ENCODE data around the gene MPZL3. TPM values are rescaled to one million over a fixed set of nuclear protein-coding genes. Genes with fewer than 3 reads are reported as not detected.
A peak's percentile ranks its signal among the peaks of the same experiment; 100 is the strongest.

The MPZL3 gene
- total RNA-seq, 1 donor from 2014 or later: 1.0 TPM

DNA sequence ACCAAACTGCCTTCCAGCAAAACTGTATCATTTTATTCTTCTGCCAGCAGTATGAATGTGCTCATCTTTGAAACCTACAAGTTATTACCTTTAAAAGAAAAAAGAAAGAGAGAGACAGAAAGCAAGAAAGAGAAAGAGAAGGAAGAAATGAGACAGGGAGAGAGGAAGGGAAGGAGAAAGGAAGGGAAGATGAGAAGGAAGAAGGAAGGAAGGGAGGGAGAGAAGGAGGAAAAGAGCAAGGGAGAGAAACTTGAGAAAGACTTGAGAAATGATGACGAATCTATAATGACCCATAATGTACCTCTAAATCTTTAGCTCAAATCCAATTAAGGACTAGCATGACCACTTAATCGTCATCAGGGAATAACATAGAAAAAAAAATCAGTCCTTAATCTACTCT is 16.0 kb downstream of the MPZL3 start:
- no peaks in the 10 kb centered on the region for H3K9me3 ChIP-seq (ENCODE audit: control insufficient read depth in 3 of 3, low read length in 3 of 3)
- no peak overlapping the region for H3K4me3 ChIP-seq (ENCODE audit: low read length in 3 of 3)
- H3K27ac ChIP-seq (ENCODE audit: low read depth, low read length): no peak overlapping the region
- no peaks in the 10 kb centered on the region for H3K27me3 ChIP-seq (ENCODE audit: control insufficient read depth in 3 of 3, insufficient read depth in 3 of 3, low read length in 3 of 3)
- H3K4me1 ChIP-seq (ENCODE audit: control insufficient read depth in 3 of 3, insufficient read depth in 3 of 3, low read length in 3 of 3): peaks cover 0 to 1% (median under 1%) of the 10 kb centered on the region in 3 donors
- no peak overlapping the region for H3K9ac ChIP-seq (ENCODE audit: low read depth in 1 of 3, low read length in 3 of 3)
- no peaks in the 10 kb centered on the region for H3K36me3 ChIP-seq (ENCODE audit: control insufficient read depth in 3 of 3, insufficient read depth in 3 of 3, low read length in 3 of 3)

DNA sequence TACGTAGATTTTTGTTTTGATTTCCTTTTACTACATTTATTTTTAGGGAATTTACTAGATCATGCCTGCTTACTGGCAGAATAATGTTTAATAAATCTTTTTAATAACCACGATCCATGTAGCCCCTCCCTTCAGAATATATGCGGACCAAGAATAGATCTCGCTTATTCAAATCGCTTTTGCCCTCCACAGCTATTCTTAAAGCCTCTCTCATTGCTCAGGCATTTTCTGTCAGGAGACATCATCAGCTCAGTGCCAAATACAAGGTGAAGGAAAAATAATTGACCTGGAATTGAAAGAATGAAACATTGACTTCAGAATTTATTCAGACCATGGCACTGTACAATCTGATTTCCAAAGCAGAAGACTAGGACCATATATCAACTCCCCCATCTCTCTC is 17.3 kb downstream of the MPZL3 start:
- Histone ChIP-seq H3K27me3 (ENCODE audit: control insufficient read depth in 3 of 3, insufficient read depth in 3 of 3, low read length in 3 of 3) (no peaks in the 10 kb centered on the region), H3K27ac (ENCODE audit: low read depth, low read length) (no peak overlapping the region), H3K9ac (ENCODE audit: low read depth in 1 of 3, low read length in 3 of 3) (no peak overlapping the region), H3K4me3 (ENCODE audit: low read length in 3 of 3) (no peak overlapping the region), H3K9me3 (ENCODE audit: control insufficient read depth in 3 of 3, low read length in 3 of 3) (no peaks in the 10 kb centered on the region), H3K36me3 (ENCODE audit: control insufficient read depth in 3 of 3, insufficient read depth in 3 of 3, low read length in 3 of 3) (no peaks in the 10 kb centered on the region), H3K4me1 (ENCODE audit: control insufficient read depth in 3 of 3, insufficient read depth in 3 of 3, low read length in 3 of 3) (peaks cover 0 to under 1% (median 0%) of the 10 kb centered on the region in 3 donors)

DNA sequence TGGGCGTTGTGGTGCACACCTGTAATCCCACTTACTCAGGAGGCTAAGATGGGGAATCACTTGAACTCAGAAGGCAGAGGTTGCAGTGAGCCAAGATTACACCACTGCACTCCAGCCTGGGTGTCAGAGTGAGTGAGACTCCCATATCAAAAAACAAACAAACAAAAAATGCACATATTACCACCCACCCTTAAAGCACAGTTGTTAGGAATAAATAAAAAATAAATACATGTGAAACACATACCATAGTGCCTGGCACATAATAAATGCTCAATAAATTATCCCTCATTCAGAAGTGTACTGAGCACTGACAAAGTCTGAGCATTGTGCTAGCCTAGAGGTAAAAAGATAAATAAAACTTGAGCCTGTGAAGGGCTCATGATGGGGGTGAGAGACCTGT is 18.3 kb downstream of the MPZL3 start:
- Histone ChIP-seq H3K27me3 (ENCODE audit: control insufficient read depth in 3 of 3, insufficient read depth in 3 of 3, low read length in 3 of 3) (no peaks in the 10 kb centered on the region), H3K9me3 (ENCODE audit: control insufficient read depth in 3 of 3, low read length in 3 of 3) (no peaks in the 10 kb centered on the region), H3K27ac (ENCODE audit: low read depth, low read length) (no peak overlapping the region), H3K9ac (ENCODE audit: low read depth in 1 of 3, low read length in 3 of 3) (no peak overlapping the region), H3K4me3 (ENCODE audit: low read length in 3 of 3) (no peak overlapping the region), H3K36me3 (ENCODE audit: control insufficient read depth in 3 of 3, insufficient read depth in 3 of 3, low read length in 3 of 3) (no peaks in the 10 kb centered on the region), H3K4me1 (ENCODE audit: control insufficient read depth in 3 of 3, insufficient read depth in 3 of 3, low read length in 3 of 3) (peaks cover 0 to 2% (median 0%) of the 10 kb centered on the region in 3 donors)

DNA sequence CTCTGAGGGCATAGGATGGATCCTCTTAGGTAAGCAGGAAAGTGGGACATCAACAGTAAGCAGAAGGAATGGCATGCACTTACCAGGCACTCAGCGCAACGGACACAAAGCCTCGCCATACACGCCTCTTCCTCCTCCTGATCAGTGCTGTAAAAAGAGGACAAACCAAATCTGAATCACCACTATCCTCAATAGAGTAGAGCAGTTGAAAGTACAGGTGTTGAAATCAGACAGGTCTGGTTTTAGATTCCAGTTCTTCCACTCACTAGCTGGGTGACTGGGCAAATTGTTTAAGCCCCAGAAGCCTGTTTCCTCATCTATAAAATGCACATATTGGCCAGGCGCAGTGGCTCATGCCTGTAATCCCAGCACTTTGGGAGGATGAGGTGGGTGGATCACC is 18.8 kb downstream of the MPZL3 start:
- Histone ChIP-seq H3K4me3 (ENCODE audit: low read length in 3 of 3) (no peak overlapping the region), H3K36me3 (ENCODE audit: control insufficient read depth in 3 of 3, insufficient read depth in 3 of 3, low read length in 3 of 3) (no peaks in the 10 kb centered on the region)

DNA sequence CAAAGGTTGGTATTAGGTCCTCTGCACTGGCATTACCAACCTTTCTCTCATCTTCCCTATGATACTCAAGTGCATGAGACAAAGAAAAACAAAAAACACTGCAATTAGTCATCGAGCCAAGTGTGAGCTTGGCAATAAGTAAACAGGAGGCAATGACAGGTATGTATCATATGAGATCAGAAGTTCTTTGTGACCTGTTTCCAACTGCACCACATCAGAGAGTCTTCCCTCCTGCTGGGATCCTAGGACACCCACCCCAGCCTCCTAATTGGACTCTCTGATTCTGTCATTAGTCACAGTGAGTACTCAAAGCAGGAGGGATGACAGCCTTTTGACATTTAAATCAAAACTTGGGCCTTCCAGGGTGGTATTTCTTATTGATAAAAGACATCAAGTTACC is 19.5 kb downstream of the MPZL3 start:
- peaks cover 0 to 2% (median 0%) of the 10 kb centered on the region in 3 donors for H3K4me1 ChIP-seq (ENCODE audit: control insufficient read depth in 3 of 3, insufficient read depth in 3 of 3, low read length in 3 of 3)
- H3K4me3 ChIP-seq (ENCODE audit: low read length in 3 of 3): no peak overlapping the region
- H3K36me3 ChIP-seq (ENCODE audit: control insufficient read depth in 3 of 3, insufficient read depth in 3 of 3, low read length in 3 of 3): no peaks in the 10 kb centered on the region
- no peaks in the 10 kb centered on the region for H3K9me3 ChIP-seq (ENCODE audit: control insufficient read depth in 3 of 3, low read length in 3 of 3)
- no peaks in the 10 kb centered on the region for H3K27me3 ChIP-seq (ENCODE audit: control insufficient read depth in 3 of 3, insufficient read depth in 3 of 3, low read length in 3 of 3)
- H3K27ac ChIP-seq (ENCODE audit: low read depth, low read length): no peak overlapping the region
- no peak overlapping the region for H3K9ac ChIP-seq (ENCODE audit: low read depth in 1 of 3, low read length in 3 of 3)

More for the DNA sequence above, 18.8 kb downstream of the MPZL3 start:
- no peak overlapping the region for H3K27ac ChIP-seq (ENCODE audit: low read depth, low read length)
- peaks cover 0 to 2% (median 0%) of the 10 kb centered on the region in 3 donors for H3K4me1 ChIP-seq (ENCODE audit: control insufficient read depth in 3 of 3, insufficient read depth in 3 of 3, low read length in 3 of 3)
- H3K9me3 ChIP-seq (ENCODE audit: control insufficient read depth in 3 of 3, low read length in 3 of 3): no peaks in the 10 kb centered on the region
- H3K27me3 ChIP-seq (ENCODE audit: control insufficient read depth in 3 of 3, insufficient read depth in 3 of 3, low read length in 3 of 3): no peaks in the 10 kb centered on the region
- no peak overlapping the region for H3K9ac ChIP-seq (ENCODE audit: low read depth in 1 of 3, low read length in 3 of 3)

DNA sequence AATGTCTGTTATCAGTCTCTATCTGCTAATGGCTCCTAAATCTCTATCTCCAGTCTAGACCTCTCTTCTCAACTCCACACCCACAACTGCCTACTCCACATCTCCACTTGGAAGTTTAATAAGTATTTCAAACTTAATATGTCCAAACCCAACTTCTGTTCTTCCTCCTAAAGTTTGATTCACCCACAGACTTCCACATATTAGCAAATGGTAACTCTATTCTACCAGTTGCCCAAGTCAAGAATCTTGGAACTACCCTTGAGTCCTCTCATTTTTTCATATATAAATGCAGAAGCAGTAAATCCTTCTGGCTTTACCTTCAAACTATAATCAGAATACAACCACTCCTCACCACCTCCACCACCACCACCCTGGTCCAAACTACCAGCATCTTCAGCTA is 20.7 kb downstream of the MPZL3 start:
- Histone ChIP-seq H3K27me3 (ENCODE audit: control insufficient read depth in 3 of 3, insufficient read depth in 3 of 3, low read length in 3 of 3) (no peaks in the 10 kb centered on the region), H3K9ac (ENCODE audit: low read depth in 1 of 3, low read length in 3 of 3) (no peak overlapping the region), H3K9me3 (ENCODE audit: control insufficient read depth in 3 of 3, low read length in 3 of 3) (no peaks in the 10 kb centered on the region), H3K27ac (ENCODE audit: low read depth, low read length) (no peak overlapping the region), H3K4me1 (ENCODE audit: control insufficient read depth in 3 of 3, insufficient read depth in 3 of 3, low read length in 3 of 3) (peaks cover 0 to 2% (median 0%) of the 10 kb centered on the region in 3 donors), H3K36me3 (ENCODE audit: control insufficient read depth in 3 of 3, insufficient read depth in 3 of 3, low read length in 3 of 3) (no peaks in the 10 kb centered on the region), H3K4me3 (ENCODE audit: low read length in 3 of 3) (no peak overlapping the region)

DNA sequence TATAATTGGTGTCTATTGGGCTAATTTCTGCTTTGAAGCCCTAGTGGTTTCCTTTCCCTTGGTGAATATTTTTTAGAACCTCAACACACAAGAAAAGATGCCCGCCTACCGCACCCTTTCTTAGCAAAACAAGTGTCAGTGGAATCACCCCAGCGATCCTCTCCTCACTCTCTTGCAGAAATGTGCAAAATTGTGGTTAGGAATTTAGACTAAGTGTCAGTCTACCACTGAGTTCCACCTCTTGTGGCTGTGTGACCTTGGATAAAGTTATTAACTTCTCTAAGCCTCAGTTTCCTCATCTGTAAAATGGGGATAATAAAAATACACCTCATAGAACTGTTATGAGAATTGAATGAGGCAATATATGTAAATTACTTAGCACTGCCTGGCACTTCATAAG is 22.1 kb downstream of the MPZL3 start:
- H3K9me3 ChIP-seq (ENCODE audit: control insufficient read depth in 3 of 3, low read length in 3 of 3): no peaks in the 10 kb centered on the region
- peaks cover 0 to 2% (median 0%) of the 10 kb centered on the region in 3 donors for H3K4me1 ChIP-seq (ENCODE audit: control insufficient read depth in 3 of 3, insufficient read depth in 3 of 3, low read length in 3 of 3)
- H3K9ac ChIP-seq (ENCODE audit: low read depth in 1 of 3, low read length in 3 of 3): no peak overlapping the region
- peak overlapping the region; percentile 11 for H3K27ac ChIP-seq (ENCODE audit: low read depth, low read length)
- no peaks in the 10 kb centered on the region for H3K27me3 ChIP-seq (ENCODE audit: control insufficient read depth in 3 of 3, insufficient read depth in 3 of 3, low read length in 3 of 3)
- no peaks in the 10 kb centered on the region for H3K36me3 ChIP-seq (ENCODE audit: control insufficient read depth in 3 of 3, insufficient read depth in 3 of 3, low read length in 3 of 3)
- H3K4me3 ChIP-seq (ENCODE audit: low read length in 3 of 3): no peak overlapping the region

DNA sequence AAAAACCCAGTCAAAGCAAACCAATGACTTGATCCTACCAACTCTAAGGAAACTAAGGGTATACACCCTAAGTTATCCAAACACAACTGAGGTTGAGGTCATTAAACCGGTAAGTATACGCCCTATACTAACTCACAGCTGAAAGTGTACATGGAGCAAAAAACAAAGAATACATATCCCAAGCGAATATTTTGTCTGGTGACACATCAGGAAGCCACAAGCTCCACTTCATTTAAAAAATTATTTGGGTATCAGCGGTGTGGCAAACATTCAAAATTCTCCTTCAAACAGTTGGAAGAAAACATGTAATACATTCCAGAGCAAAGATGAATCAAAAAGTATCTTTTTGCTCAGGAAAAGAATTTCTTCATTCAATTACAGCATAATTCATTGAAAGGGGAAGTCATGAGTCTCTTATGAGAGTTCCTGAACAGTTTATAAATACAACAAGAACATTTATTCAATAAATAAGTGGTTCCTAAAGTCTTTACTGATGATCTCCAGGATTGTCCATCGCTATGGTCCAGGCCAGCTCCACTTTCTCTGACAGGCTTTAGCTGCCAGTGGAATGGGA is 22.8 kb downstream of the MPZL3 start:
- Histone ChIP-seq H3K36me3 (ENCODE audit: control insufficient read depth in 3 of 3, insufficient read depth in 3 of 3, low read length in 3 of 3) (no peaks in the 10 kb centered on the region), H3K4me1 (ENCODE audit: control insufficient read depth in 3 of 3, insufficient read depth in 3 of 3, low read length in 3 of 3) (peaks cover 0 to 2% (median 0%) of the 10 kb centered on the region in 3 donors), H3K27me3 (ENCODE audit: control insufficient read depth in 3 of 3, insufficient read depth in 3 of 3, low read length in 3 of 3) (no peaks in the 10 kb centered on the region), H3K4me3 (ENCODE audit: low read length in 3 of 3) (no peak overlapping the region), H3K9me3 (ENCODE audit: control insufficient read depth in 3 of 3, low read length in 3 of 3) (no peaks in the 10 kb centered on the region), H3K9ac (ENCODE audit: low read depth in 1 of 3, low read length in 3 of 3) (no peak overlapping the region), H3K27ac (ENCODE audit: low read depth, low read length) (peak overlapping the region; percentile 11)

DNA sequence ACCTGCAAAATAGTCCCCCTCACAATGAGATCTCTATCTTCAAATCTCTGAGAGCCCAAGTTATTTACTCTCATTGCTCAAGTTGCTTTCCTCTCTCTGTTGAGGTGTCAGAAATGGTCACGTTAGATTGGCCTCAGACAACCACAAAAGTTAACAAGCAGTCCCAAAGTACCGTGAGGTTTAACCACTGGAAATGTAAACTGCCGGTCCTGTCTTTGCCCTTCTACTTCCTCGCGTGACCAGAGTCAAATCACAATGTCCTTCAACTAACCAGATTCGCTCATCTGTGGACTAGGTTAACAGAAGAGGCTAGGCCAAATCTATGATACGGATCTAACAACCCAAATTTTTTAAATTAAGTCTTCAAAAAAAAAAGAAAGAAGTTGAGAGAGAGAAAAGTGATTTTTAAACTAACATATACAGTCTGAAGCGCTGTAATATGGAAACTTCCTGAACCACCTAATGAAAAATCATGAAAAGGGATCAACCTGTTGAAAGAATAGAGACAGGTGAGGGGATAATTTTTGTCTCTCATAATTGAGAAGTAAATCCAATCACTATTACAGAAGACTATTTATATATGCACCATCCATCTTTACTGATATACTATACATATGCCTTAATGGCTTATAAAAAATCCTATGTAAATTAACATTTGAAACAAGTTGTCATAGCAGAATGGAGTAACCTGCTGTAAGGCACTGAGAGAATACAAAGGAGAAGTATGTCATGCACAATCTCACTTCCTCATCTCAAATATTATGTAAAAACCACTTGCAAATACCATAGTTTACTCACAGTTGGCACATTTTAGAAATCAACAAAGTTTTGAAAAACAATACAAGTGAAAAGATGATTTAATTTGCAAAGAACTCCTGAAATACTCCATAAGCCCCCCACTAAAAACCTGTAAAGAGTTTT is 24.0 kb downstream of the MPZL3 start:
- H3K27ac ChIP-seq (ENCODE audit: low read depth, low read length): peak overlapping the region; percentile 26
- peaks cover 0 to 5% (median 2%) of the 10 kb centered on the region in 3 donors for H3K27me3 ChIP-seq (ENCODE audit: control insufficient read depth in 3 of 3, insufficient read depth in 3 of 3, low read length in 3 of 3)
- H3K4me3 ChIP-seq (ENCODE audit: low read length in 3 of 3): no peak overlapping the region
- no peaks in the 10 kb centered on the region for H3K36me3 ChIP-seq (ENCODE audit: control insufficient read depth in 3 of 3, insufficient read depth in 3 of 3, low read length in 3 of 3)
- peaks cover 0 to 2% (median 0%) of the 10 kb centered on the region in 3 donors for H3K4me1 ChIP-seq (ENCODE audit: control insufficient read depth in 3 of 3, insufficient read depth in 3 of 3, low read length in 3 of 3)
- H3K9ac ChIP-seq (ENCODE audit: low read depth in 1 of 3, low read length in 3 of 3): no peak overlapping the region
- H3K9me3 ChIP-seq (ENCODE audit: control insufficient read depth in 3 of 3, low read length in 3 of 3): no peaks in the 10 kb centered on the region

DNA sequence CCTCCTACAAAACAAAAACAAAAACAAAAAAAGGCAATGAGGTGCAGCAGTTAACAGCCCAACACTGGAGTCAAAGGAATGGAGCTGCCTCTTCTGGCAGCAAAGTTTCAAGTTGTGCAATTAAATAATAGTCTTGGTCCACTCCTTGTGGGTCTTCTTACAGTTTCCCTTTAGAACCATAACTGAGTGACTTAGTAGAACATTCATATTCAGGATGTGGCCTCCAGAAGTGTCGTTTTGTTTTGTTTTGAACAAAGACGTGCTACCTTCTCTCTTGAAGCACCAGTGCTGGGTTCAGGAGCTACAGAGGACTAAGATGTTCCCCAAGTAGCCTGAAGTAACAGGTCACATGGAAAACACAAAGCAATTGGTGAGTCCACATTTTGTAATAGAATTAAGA is 25.4 kb downstream of the MPZL3 start:
- Histone ChIP-seq H3K27me3 (ENCODE audit: control insufficient read depth in 3 of 3, insufficient read depth in 3 of 3, low read length in 3 of 3) (peaks cover 0 to 5% (median 2%) of the 10 kb centered on the region in 3 donors), H3K27ac (ENCODE audit: low read depth, low read length) (no peak overlapping the region), H3K4me3 (ENCODE audit: low read length in 3 of 3) (no peak overlapping the region), H3K9ac (ENCODE audit: low read depth in 1 of 3, low read length in 3 of 3) (no peak overlapping the region), H3K36me3 (ENCODE audit: control insufficient read depth in 3 of 3, insufficient read depth in 3 of 3, low read length in 3 of 3) (no peaks in the 10 kb centered on the region), H3K9me3 (ENCODE audit: control insufficient read depth in 3 of 3, low read length in 3 of 3) (no peaks in the 10 kb centered on the region), H3K4me1 (ENCODE audit: control insufficient read depth in 3 of 3, insufficient read depth in 3 of 3, low read length in 3 of 3) (peaks cover 0 to 2% (median 0%) of the 10 kb centered on the region in 3 donors)
